ENCODE results near the gene LARGE1. TPM values are rescaled to one million over a fixed set of nuclear protein-coding genes. Genes with fewer than 3 reads are reported as not detected.

LARGE1 gene
- total RNA-seq, 4 donors from 2014 or later, result 11.8 to 33.2 (median 22.6) TPM

GRCh38 chr22:33648478-33648877 lies 271.8 kb downstream of the LARGE1 start:
- 80 to 84% methylated on average over 3 of the region's 3 CpGs for WGBS, 2 donors
- no peak for TF ChIP-seq POLR2A (IDR thresholded peaks at IDR 0.05)
- TF ChIP-seq CTCF (IDR thresholded peaks at IDR 0.05), result no peak
- no peak for DNase-seq (ENCODE audit: low spot score in 2 of 2)
- intact Hi-C loops (cut with DNase I; ENCODE audit: low total_unique reads), result no loop called here
- no peak overlapping the region for H3K4me3 ChIP-seq (ENCODE audit: low read depth, poor library complexity, severe bottlenecking)

- TF ChIP-seq POLR2A (IDR thresholded peaks at IDR 0.05), result no peak
- TF ChIP-seq CTCF (IDR thresholded peaks at IDR 0.05), result no peak
- DNase-seq (ENCODE audit: low spot score in 2 of 2), result no peak
- WGBS, 2 donors, result 96% methylated on average over 7 of the region's 7 CpGs
- H3K4me3 ChIP-seq (ENCODE audit: low read depth, poor library complexity, severe bottlenecking), result no peak overlapping the region
- intact Hi-C loops (cut with DNase I; ENCODE audit: low total_unique reads), result no loop called here
Measured at GRCh38 chr22:33640900-33641299, 279.4 kb downstream of the LARGE1 start.

- 79 to 82% methylated on average over 10 of the region's 10 CpGs for WGBS, 2 donors
- no peak overlapping the region for H3K4me3 ChIP-seq (ENCODE audit: low read depth, poor library complexity, severe bottlenecking)
- intact Hi-C loops (cut with DNase I; ENCODE audit: low total_unique reads), result no loop called here
- DNase-seq (ENCODE audit: low spot score in 2 of 2), result no peak
- TF ChIP-seq CTCF (IDR thresholded peaks at IDR 0.05) (no peak), POLR2A (IDR thresholded peaks at IDR 0.05) (no peak)
Measured at GRCh38 chr22:33639588-33640254, 280.6 kb downstream of the LARGE1 start.

- TF ChIP-seq POLR2A (IDR thresholded peaks at IDR 0.05) (no peak), CTCF (IDR thresholded peaks at IDR 0.05) (no peak)
- 46 to 67% methylated on average over 2 of the region's 2 CpGs for WGBS, 2 donors
- no peak for DNase-seq (ENCODE audit: low spot score in 2 of 2)
- intact Hi-C loops (cut with DNase I; ENCODE audit: low total_unique reads), result no loop called here
- H3K4me3 ChIP-seq (ENCODE audit: low read depth, poor library complexity, severe bottlenecking), result no peak overlapping the region
Measured at GRCh38 chr22:33635766-33636165, 284.5 kb downstream of the LARGE1 start.

- 91 to 92% methylated on average over 9 of the region's 9 CpGs for WGBS, 2 donors
- intact Hi-C loops (cut with DNase I; ENCODE audit: low total_unique reads), result no loop called here
- H3K4me3 ChIP-seq (ENCODE audit: low read depth, poor library complexity, severe bottlenecking), result no peak overlapping the region
- no peak for TF ChIP-seq POLR2A (IDR thresholded peaks at IDR 0.05)
- TF ChIP-seq CTCF (IDR thresholded peaks at IDR 0.05), result no peak
- DNase-seq (ENCODE audit: low spot score in 2 of 2), result no peak
Measured at GRCh38 chr22:33631777-33632176, 288.5 kb downstream of the LARGE1 start.

GRCh38 chr22:33625959-33626358 lies 294.3 kb downstream of the LARGE1 start:
- intact Hi-C loops (cut with DNase I; ENCODE audit: low total_unique reads), result no loop called here
- TF ChIP-seq CTCF (IDR thresholded peaks at IDR 0.05), result no peak
- TF ChIP-seq POLR2A (IDR thresholded peaks at IDR 0.05), result no peak
- no peak for DNase-seq (ENCODE audit: low spot score in 2 of 2)
- H3K4me3 ChIP-seq (ENCODE audit: low read depth, poor library complexity, severe bottlenecking), result no peak overlapping the region
- WGBS, 2 donors, result 78 to 89% methylated on average over 8 of the region's 8 CpGs
